GM12878 (cell line): ENCODE measurements around the gene PNPO. TPM values are rescaled to one million over a fixed set of nuclear protein-coding genes. Genes with fewer than 3 reads are reported as not detected.

Experiments used
- ATAC-seq: fragments of 200-7000 bp; cut with Tn5 transposase; 3 replicates; pipeline ENCODE4 v1.9.1; 2020; ENCODE audit warnings: mild to moderate bottlenecking, moderate library complexity
- BruUV-seq: library from RNA; stranded (reverse); fragments of 400-500 nt; replicated peaks from 2 replicates; lab custom pipeline; 2021; lab: Mats Ljungman, UMichigan
- CTCF ChIA-PET: fragments of 300-600 bp; sonication (Branson Sonifier 250); formaldehyde crosslinking; extraction: SDS; loops from one replicate; lab custom pipeline; 2021; ENCODE audit warnings: inconsistent platforms; lab: Yijun Ruan, JAX
- POLR2A ChIA-PET: fragments of 350-600 bp; formaldehyde crosslinking; extraction: SDS; loops from one replicate; lab custom pipeline; 2021; ENCODE audit warnings: inconsistent platforms; lab: Charles Lee
- RAD21 ChIA-PET: fragments of 300-600 bp; sonication (Branson Sonifier 250); formaldehyde crosslinking; loops from one replicate; lab custom pipeline; 2023; ENCODE audit warnings: antibody characterized with exemption; ENCODE audit not compliant: unreplicated experiment; lab: Charles Lee
- SMC1A ChIA-PET: fragments of 300-600 bp; sonication (Branson Sonifier 250); formaldehyde crosslinking; loops from one replicate; lab custom pipeline; 2023; ENCODE audit not compliant: unreplicated experiment, uncharacterized antibody; lab: Charles Lee
- DNase-seq: peaks from one replicate; pipeline ENCODE4 v3.0.0-alpha.2; 2011; ENCODE audit warnings: low read depth, low spot score
- FAIRE-seq: peaks from 3 replicates; lab custom pipeline; 2011; peaks lifted over from hg19 to GRCh38; lab: Jason Lieb, UNC
- H2AFZ ChIP-seq: 2 replicates; pipeline ENCODE4 v1.6.0; 2011; ENCODE audit warnings: low read depth, low read length, control low read depth; ENCODE audit not compliant: control insufficient read depth
- H3K27ac ChIP-seq: 2 replicates; pipeline ENCODE4 v1.5.1; 2011; ENCODE audit warnings: control low read depth; ENCODE audit not compliant: control insufficient read depth, insufficient read depth
- H3K27me3 ChIP-seq, 2 experiments: replicated peaks in 1 of 2; 2 replicates each; pipeline versions ENCODE4 v1.6.0 to v1.6.1; 2011; ENCODE audit warnings: low read length in 1 of 2; ENCODE audit not compliant: control insufficient read depth in 2 of 2, insufficient read depth in 2 of 2
- H3K36me3 ChIP-seq, 2 experiments: 2 replicates each; pipeline ENCODE4 v1.5.1; 2011; ENCODE audit warnings: low read length in 1 of 2; ENCODE audit not compliant: control insufficient read depth in 2 of 2, insufficient read depth in 2 of 2
- H3K4me1 ChIP-seq: 2 replicates; pipeline ENCODE4 v1.6.1; 2011; ENCODE audit warnings: mild to moderate bottlenecking, low read length, moderate library complexity, mixed read lengths; ENCODE audit not compliant: control insufficient read depth, insufficient read depth
- H3K4me2 ChIP-seq: 2 replicates; pipeline ENCODE4 v1.6.0; 2011; ENCODE audit warnings: control low read depth; ENCODE audit not compliant: control insufficient read depth, insufficient read depth
- H3K4me3 ChIP-seq: fragments of 200-600 bp; sonication (generic); 2 replicates; pipeline ENCODE4 v1.5.1; 2016
- H3K79me2 ChIP-seq: 2 replicates; pipeline ENCODE4 v1.6.0; 2011; ENCODE audit warnings: low read length; ENCODE audit not compliant: control insufficient read depth, insufficient read depth
- H3K9ac ChIP-seq: 2 replicates; pipeline ENCODE4 v1.8.0; 2011; ENCODE audit warnings: low read length, control low read depth, mixed read lengths; ENCODE audit not compliant: control insufficient read depth, insufficient read depth
- H3K9me3 ChIP-seq: replicated peaks from 3 replicates; pipeline ENCODE4 v1.5.1; 2011; ENCODE audit warnings: mild to moderate bottlenecking, low read length; ENCODE audit not compliant: control insufficient read depth, insufficient read depth
- H4K20me1 ChIP-seq: 2 replicates; pipeline ENCODE4 v1.6.0; 2011; ENCODE audit not compliant: control insufficient read depth, insufficient read depth
- FOS ChIP-seq: IDR thresholded peaks from 3 replicates; pipeline ENCODE4 v1.6.1; 2011; ENCODE audit warnings: borderline replicate concordance; ENCODE audit not compliant: insufficient read length; ENCODE audit errors: extremely low read depth
- NBN ChIP-seq: fragments of 450-650 bp; IDR thresholded peaks from 2 replicates; pipeline ENCODE4 v1.6.1; 2016
- NFXL1 ChIP-seq: fragments of 450-650 bp; IDR thresholded peaks from 2 replicates; pipeline ENCODE4 v1.6.1; 2017; ENCODE audit warnings: antibody characterized with exemption, mild to moderate bottlenecking, borderline replicate concordance
- SIN3A ChIP-seq: IDR thresholded peaks from 2 replicates; pipeline ENCODE4 v1.6.1; 2012; ENCODE audit warnings: low read depth, low read length, improper control_type of control experiment
- SP1 ChIP-seq: IDR thresholded peaks from one replicate; pipeline ENCODE4 v1.6.1; 2011; ENCODE audit warnings: low read depth, low read length
- TCF7 ChIP-seq: IDR thresholded peaks from 2 replicates; pipeline ENCODE4 v1.6.1; 2014; ENCODE audit warnings: antibody characterized with exemption, borderline replicate concordance
- WGBS: methylation state at CpG from one replicate; pipeline ENCODE4 v1.1.6; 2016; ENCODE audit warnings: low lambda C conversion rate; ENCODE audit not compliant: insufficient replicate concordance, insufficient coverage; ENCODE audit errors: missing lambda C conversion rate; 5-methylcytosine and 5-hydroxymethylcytosine counted together
- in situ Hi-C: fragments of 300-500 bp; cut with MboI; formaldehyde crosslinking; loops from 9 replicates; pipeline ENCODE4 v1.14.3; 2018; ENCODE audit warnings: mixed read lengths
- intact Hi-C: fragments of 100-400 bp; cut with micrococcal nuclease; formaldehyde crosslinking; loops from one replicate; pipeline ENCODE4 v1.14.2; 2022; ENCODE audit not compliant: unreplicated experiment
- polyA plus RNA-seq, 11 experiments: library from polyadenylated mRNA; depleted of rRNA in 4 of 11; unstranded in 6 of 11; stranded (reverse) in 5 of 11; fragments of >200 nt; fragmentation: Nextera tagmentation in 4 of 11; fragmentation: Illumina TruSeq in 1 of 11; extraction: Ambion mirVana in 4 of 11; extraction: Trizol in 1 of 11; gene quantifications; 1 replicate in 1 of 11; 2 replicates in 10 of 11; pipeline versions ENCODE4 v1.2.1 to v1.2.3, GENCODE V29; 2011 to 2016; ENCODE audit warnings: inconsistent platforms in 2 of 11, missing spikeins in 2 of 11, low read depth in 1 of 11
- total RNA-seq, 4 experiments: library from RNA; depleted of rRNA in 3 of 4; stranded (reverse); fragments of >200 nt in 3 of 4; fragmentation: Illumina TruSeq in 1 of 4; extraction: Trizol in 1 of 4; gene quantifications; 2 replicates each; pipeline versions ENCODE4 v1.2.1 to v1.2.3, GENCODE V29; 2013 to 2021
- TF ChIP-seq, protein P1 (sequence below): IDR thresholded peaks from 2 replicates; pipeline ENCODE4 v1.6.1; 2011; ENCODE audit warnings: low read depth, mild to moderate bottlenecking, low read length, moderate library complexity, borderline replicate concordance; ENCODE audit errors: extremely low read depth
- TF ChIP-seq, protein P2 (sequence below): fragments of 450-650 bp; formaldehyde crosslinking; IDR thresholded peaks from 2 replicates; pipeline ENCODE4 v1.5.0; 2022; ENCODE audit warnings: mild to moderate bottlenecking, missing genetic modification characterization
- TF ChIP-seq, protein P3 (sequence below): IDR thresholded peaks from 2 replicates; pipeline ENCODE4 v1.6.1; 2012; ENCODE audit warnings: improper control_type of control experiment, low read depth, low read length; ENCODE audit not compliant: insufficient replicate concordance

Gene PNPO
- total and polyA plus RNA-seq, 10 of the 15 experiments (the other 5 are each of a cell fraction or from before 2014, with no cell fraction given) = 13.9 to 52.6 (median 37.3) TPM

- no peak overlapping the region for H3K9ac ChIP-seq
- intact Hi-C loops (no loop called here), in situ Hi-C loops (loop anchor here (5.0 kb wide), 1 partner anchor 34 kb away; no protein-coding TSS in a partner anchor)
- no peak for FAIRE-seq
- 98% methylated on average over 11 of the region's 11 CpGs for WGBS
- no peak overlapping the region for H2AFZ ChIP-seq
- ChIA-PET POLR2A (interaction anchor here (0.6 to 0.9 kb wide), 4 partner anchors 9 to 57 kb away, joined by 3 read pairs; partner anchors contain the start of gene CDK5RAP3), SMC1A (interaction anchor here (2.9 to 17.2 kb wide), 2 partner anchors 28 to 34 kb away, joined by 8 to 332 read pairs; no protein-coding TSS in a partner anchor), CTCF (interaction anchor here (1.3 to 12.3 kb wide), 2 partner anchors 13 to 33 kb away, joined by 4 to 454 read pairs; partner anchors contain the start of gene CDK5RAP3), RAD21 (interaction anchor here (0.8 to 1.8 kb wide), 3 partner anchors 12 to 42 kb away, joined by 3 to 6 read pairs (median 4); no protein-coding TSS in a partner anchor)
- no TSS peak for BruUV-seq
- H3K9me3 ChIP-seq = no peaks in the 10 kb centered on the region
- no peaks in the 10 kb centered on the region for H3K27me3 ChIP-seq
- no peaks in the 10 kb centered on the region for H3K79me2 ChIP-seq
- ATAC-seq = no peak
- H3K36me3 ChIP-seq = peaks cover 16 to 33% of the 10 kb centered on the region in 2 experiments; a peak in 3 of 4 replicates
- no peak overlapping the region for H3K4me2 ChIP-seq
- peaks cover under 1% of the 10 kb centered on the region for H3K4me1 ChIP-seq
- no peaks in the 10 kb centered on the region for H4K20me1 ChIP-seq
- no peak overlapping the region for H3K27ac ChIP-seq
- no peak overlapping the region for H3K4me3 ChIP-seq
- DNase-seq = no peak
- TF ChIP-seq NBN = no peak
- TF ChIP-seq, protein P1, sequence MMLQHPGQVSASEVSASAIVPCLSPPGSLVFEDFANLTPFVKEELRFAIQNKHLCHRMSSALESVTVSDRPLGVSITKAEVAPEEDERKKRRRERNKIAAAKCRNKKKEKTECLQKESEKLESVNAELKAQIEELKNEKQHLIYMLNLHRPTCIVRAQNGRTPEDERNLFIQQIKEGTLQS = no peak
- no peak for TF ChIP-seq SP1
- no peak for TF ChIP-seq FOS
- TF ChIP-seq, protein P2, sequence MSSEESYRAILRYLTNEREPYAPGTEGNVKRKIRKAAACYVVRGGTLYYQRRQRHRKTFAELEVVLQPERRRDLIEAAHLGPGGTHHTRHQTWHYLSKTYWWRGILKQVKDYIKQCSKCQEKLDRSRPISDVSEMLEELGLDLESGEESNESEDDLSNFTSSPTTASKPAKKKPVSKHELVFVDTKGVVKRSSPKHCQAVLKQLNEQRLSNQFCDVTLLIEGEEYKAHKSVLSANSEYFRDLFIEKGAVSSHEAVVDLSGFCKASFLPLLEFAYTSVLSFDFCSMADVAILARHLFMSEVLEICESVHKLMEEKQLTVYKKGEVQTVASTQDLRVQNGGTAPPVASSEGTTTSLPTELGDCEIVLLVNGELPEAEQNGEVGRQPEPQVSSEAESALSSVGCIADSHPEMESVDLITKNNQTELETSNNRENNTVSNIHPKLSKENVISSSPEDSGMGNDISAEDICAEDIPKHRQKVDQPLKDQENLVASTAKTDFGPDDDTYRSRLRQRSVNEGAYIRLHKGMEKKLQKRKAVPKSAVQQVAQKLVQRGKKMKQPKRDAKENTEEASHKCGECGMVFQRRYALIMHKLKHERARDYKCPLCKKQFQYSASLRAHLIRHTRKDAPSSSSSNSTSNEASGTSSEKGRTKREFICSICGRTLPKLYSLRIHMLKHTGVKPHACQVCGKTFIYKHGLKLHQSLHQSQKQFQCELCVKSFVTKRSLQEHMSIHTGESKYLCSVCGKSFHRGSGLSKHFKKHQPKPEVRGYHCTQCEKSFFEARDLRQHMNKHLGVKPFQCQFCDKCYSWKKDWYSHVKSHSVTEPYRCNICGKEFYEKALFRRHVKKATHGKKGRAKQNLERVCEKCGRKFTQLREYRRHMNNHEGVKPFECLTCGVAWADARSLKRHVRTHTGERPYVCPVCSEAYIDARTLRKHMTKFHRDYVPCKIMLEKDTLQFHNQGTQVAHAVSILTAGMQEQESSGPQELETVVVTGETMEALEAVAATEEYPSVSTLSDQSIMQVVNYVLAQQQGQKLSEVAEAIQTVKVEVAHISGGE (CRISPR knock-in tag) = no peak
- TF ChIP-seq, protein P3, sequence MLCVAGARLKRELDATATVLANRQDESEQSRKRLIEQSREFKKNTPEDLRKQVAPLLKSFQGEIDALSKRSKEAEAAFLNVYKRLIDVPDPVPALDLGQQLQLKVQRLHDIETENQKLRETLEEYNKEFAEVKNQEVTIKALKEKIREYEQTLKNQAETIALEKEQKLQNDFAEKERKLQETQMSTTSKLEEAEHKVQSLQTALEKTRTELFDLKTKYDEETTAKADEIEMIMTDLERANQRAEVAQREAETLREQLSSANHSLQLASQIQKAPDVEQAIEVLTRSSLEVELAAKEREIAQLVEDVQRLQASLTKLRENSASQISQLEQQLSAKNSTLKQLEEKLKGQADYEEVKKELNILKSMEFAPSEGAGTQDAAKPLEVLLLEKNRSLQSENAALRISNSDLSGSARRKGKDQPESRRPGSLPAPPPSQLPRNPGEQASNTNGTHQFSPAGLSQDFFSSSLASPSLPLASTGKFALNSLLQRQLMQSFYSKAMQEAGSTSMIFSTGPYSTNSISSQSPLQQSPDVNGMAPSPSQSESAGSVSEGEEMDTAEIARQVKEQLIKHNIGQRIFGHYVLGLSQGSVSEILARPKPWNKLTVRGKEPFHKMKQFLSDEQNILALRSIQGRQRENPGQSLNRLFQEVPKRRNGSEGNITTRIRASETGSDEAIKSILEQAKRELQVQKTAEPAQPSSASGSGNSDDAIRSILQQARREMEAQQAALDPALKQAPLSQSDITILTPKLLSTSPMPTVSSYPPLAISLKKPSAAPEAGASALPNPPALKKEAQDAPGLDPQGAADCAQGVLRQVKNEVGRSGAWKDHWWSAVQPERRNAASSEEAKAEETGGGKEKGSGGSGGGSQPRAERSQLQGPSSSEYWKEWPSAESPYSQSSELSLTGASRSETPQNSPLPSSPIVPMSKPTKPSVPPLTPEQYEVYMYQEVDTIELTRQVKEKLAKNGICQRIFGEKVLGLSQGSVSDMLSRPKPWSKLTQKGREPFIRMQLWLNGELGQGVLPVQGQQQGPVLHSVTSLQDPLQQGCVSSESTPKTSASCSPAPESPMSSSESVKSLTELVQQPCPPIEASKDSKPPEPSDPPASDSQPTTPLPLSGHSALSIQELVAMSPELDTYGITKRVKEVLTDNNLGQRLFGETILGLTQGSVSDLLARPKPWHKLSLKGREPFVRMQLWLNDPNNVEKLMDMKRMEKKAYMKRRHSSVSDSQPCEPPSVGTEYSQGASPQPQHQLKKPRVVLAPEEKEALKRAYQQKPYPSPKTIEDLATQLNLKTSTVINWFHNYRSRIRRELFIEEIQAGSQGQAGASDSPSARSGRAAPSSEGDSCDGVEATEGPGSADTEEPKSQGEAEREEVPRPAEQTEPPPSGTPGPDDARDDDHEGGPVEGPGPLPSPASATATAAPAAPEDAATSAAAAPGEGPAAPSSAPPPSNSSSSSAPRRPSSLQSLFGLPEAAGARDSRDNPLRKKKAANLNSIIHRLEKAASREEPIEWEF = no peak
- no peak for TF ChIP-seq SIN3A
- no peak for TF ChIP-seq TCF7
- TF ChIP-seq NFXL1 = no peak
Observed at GRCh38 chr17:47983492-47984223, 42.3 kb downstream of the PNPO start.
